GM19467 (cell line): ENCODE measurements around the gene KIF26B.
"Not testable (repeated sequence)": the region's sequence is repeated elsewhere in the genome, so short reads cannot be mapped to it uniquely, and the experiment has no call there.

Experiments
- ATAC-seq: cut with Tn5 transposase; IDR thresholded peaks from one replicate; pipeline ENCODE4 v1.9.1; 2021; ENCODE audit warnings: mild to moderate bottlenecking, moderate library complexity; ENCODE audit not compliant: unreplicated experiment

KIF26B gene

GRCh38 chr1:245687152-245687635, 532.4 kb downstream of the KIF26B start:
- no peak for ATAC-seq

DNA sequence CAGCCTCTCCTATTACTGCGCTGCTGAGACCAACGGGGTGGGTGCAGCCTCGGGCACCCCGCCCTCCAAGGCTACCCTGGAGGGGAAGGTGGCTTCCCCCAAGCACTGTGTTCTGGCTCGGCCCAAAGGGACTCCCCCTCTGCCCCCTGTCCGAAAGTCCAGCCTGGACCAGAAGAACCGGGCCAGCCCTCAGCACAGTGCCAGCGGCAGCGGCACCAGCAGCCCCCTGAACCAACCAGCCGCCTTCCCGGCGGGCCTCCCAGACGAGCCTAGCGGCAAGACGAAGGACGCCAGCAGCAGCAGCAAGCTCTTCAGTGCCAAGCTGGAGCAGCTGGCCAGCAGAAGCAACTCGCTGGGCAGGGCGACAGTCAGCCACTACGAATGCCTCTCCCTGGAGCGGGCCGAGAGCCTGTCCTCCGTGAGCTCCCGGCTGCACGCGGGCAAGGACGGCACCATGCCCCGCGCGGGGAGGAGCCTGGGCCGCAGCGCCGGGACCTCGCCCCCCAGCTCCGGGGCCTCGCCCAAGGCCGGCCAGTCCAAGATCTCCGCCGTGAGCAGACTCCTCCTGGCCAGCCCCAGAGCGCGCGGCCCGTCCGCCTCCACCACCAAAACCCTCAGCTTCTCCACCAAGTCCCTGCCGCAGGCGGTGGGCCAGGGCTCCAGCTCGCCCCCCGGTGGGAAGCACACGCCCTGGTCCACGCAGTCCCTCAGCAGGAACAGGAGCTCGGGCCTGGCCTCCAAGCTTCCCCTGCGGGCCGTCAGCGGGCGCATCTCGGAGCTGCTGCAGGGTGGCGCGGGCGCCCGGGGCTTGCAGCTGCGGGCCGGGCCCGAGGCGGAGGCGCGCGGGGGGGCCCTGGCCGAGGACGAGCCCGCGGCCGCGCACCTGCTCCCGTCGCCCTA, 533.1 kb downstream of the KIF26B start:
- ATAC-seq, result no peak

DNA sequence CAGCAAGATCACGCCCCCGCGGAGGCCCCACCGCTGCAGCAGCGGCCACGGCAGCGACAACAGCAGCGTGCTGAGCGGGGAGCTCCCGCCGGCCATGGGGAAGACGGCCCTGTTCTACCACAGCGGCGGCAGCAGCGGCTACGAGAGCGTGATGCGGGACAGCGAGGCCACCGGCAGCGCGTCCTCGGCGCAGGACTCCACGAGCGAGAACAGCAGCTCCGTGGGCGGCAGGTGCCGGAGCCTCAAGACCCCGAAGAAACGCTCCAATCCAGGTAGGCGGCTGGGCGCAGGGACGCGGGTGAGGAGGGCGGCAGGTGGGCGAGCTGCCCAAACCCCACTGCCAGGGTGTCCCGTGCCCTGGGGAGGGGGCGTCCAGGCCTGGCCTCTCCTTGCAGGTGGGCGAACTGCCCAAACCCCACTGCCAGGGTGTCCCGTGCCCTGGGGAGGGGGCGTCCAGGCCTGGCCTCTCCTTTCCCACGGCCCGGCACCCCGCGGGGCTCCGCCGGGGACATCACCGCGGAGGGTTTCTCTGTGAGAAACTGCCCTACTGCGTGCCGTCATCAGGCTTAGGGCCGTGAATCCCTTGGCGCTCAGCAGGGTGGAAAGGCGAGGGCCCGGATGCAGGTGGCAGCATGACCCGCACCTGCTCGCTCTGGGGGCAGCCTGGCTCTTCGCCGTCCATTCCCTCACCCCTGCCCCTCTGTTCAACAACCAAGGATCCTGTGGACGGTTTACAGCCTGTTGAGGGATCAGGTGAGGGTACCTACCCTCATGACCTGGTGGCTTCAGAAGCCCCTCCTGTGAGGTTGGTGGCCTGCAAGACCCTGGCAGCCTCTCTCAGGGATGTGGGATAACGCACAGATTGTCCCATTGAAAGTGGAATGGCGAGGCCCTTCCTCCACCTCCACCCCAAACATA, 534.0 kb downstream of the KIF26B start:
- no peak for ATAC-seq

GRCh38 chr1:245690156-245690690, 535.4 kb downstream of the KIF26B start:
- ATAC-seq, result no peak

GRCh38 chr1:245690946-245691541, 536.3 kb downstream of the KIF26B start:
- no peak for ATAC-seq

DNA sequence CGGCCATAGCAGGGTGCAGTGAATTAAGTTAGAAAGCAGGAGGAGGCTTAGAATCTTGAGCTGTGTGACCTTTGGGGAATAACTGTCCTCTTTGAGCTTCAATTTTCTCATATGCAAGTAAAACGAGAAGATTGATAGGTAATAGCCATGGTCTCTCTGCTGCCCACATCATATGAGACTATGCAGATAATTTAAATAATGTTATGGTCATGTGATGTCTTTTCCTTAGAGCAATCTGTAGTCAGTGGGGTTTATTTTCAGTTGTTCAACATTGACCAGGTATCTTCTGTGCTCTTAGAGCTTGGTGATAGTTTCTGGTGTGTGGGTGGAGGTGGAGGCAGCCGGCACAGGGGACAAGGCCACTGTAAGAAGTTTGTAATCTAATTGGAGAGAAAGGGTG, 537.1 kb downstream of the KIF26B start:
- ATAC-seq, result no peak

DNA sequence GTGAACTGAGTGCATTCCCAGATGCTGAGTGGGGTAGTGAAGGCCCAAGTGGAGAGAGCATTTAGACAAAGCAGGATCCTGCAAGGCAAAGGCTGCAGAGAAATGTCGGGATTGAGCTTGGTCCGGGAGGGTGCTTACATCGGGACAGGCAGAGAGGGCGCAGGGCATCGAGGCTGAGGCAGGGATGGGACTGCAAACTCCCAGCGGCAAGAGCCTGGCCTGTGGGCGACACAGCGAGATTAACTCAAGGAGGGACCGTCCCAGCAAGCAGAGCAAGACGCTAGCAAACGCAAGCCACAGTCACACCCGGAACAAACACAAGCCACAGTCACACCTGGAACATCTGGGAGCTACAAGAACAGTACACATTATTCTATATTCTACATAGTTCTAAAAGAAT, 537.5 kb downstream of the KIF26B start:
- no peak for ATAC-seq

DNA sequence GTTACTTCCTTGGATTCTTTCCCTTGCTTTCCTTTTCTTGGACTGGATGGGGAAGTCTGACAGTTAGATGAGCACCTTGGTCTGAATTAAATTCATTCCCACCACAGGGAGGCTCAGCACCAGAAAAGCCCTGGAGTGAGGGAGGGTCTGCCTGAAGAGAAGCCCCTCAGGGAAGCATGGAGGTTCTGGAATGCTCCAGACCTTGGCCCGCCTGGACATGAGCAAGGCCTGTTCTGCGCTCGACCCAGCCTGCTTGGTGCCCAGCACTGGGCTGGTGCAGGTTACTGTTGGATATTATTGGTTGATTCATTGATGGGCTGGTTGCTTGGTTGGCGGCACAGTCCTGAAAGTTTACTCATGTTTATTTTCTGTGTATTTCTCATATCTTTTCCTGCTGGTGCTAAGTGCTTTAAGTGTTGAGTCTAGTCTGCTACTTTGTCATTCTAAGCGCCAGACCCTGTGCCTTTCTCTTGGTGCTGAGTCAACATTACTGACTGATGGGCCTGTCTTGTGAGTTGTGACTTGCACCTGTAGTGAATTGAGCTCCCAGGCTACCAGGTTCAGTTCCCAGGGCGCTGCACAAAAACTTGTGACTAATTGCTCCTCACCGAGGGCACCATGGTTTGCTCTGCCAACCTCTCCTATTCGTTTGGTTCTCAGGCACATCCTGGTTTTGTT, 538.5 kb downstream of the KIF26B start:
- ATAC-seq, result no peak

GRCh38 chr1:245693941-245694752, 539.4 kb downstream of the KIF26B start:
- no peak for ATAC-seq

GRCh38 chr1:245694753-245695195, 540.0 kb downstream of the KIF26B start:
- ATAC-seq, result no peak

- ATAC-seq, result no peak
Measured at GRCh38 chr1:245695211-245695610, 540.4 kb downstream of the KIF26B start.

DNA sequence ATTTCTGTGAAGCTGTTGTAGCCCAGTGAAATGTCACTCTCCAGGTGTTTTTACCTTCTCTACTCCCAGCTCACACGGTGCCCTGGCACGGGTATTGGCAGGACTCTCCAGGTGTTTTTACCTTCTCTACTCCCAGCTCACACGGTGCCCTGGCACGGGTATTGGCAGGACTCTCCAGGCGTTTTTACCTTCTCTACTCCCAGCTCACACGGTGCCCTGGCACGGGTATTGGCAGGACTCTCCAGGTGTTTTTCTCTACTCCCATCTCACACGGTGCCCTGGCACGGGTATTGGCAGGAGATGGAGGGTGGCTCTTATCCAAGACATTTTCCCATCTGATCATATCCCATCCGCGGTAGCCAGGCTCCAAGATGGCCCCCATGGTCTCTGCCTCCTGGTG, 540.9 kb downstream of the KIF26B start:
- ATAC-seq, result not testable (repeated sequence)

GRCh38 chr1:245698116-245698515, 543.3 kb downstream of the KIF26B start:
- ATAC-seq, result no peak

- no peak for ATAC-seq
Measured at GRCh38 chr1:245698860-245699259, 544.1 kb downstream of the KIF26B start.

DNA sequence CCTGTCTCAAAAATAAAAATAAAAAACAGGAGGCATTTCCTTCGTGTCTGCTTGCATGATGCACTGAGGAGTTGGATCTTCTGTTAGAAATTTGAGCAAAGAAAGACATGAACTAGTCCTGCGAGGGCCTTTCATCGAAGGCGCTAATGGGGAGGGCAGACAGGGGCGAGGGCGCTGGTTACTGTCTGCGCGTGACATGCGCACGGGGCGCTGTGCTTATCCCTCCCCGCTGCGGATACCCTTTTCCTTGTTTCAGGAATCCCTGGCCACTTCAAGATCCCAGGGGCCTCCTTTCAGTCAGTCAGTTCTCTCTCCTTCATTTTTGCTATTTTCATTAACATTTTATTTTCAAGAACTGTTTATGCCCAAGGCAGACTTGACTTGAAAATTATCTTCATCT, 545.8 kb downstream of the KIF26B start:
- ATAC-seq, result no peak

DNA sequence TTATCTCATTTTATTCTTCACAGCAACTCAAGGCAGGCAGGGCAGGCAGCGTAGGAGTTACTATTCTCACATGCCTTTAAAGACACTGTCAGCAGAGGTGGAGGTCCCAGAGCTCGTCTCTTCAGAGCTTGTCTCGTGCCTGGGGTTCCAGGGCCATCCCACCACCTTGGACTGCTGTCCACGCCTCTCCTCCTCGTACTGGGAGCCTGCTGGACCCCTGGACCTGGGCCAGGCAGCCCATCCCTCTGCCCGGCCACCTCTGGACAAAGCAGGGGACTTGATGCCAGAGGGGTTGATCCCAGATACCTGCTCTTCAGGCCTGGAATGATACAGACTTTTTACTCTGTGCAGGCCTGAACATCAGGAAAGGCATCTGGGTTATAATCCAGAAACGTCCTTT, 546.8 kb downstream of the KIF26B start:
- ATAC-seq, result no peak

GRCh38 chr1:245702346-245702745, 547.6 kb downstream of the KIF26B start:
- no peak for ATAC-seq

GRCh38 chr1:245704341-245704740, 549.6 kb downstream of the KIF26B start:
- ATAC-seq, result no peak

DNA sequence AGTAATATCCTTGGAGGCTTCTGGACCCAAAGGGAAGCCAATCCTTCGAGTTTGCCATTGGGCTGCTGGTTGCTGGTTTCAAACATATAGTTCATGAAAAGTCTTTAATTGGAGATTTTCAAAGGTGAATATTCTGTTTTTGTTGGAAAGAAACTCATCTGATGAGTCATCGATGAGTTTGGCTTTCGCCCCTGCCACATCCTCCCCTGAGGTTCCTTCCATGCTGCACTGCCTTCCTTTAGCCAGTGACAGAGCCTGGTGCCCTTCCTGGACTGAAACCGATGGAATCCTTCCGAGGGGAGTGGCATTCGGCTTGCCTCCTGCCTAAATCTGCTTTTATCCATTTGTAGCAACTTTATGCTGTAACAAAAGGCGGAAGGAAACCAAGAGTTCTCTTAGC, 550.0 kb downstream of the KIF26B start:
- ATAC-seq, result no peak
